GM12878 (cell line): ENCODE measurements around the gene GRHL1. TPM values are rescaled to one million over a fixed set of nuclear protein-coding genes. Genes with fewer than 3 reads are reported as not detected.

Experiments
- ASH2L ChIP-seq: fragments of 300-600, 200-600 bp; sonication (generic); IDR thresholded peaks from 2 replicates; pipeline ENCODE4 v1.6.1; 2017; ENCODE audit warnings: low read depth, mild to moderate bottlenecking, borderline replicate concordance
- BHLHE40 ChIP-seq, 2 experiments: fragments of 450-650 bp in 1 of 2; IDR thresholded peaks; 2 replicates each; pipeline ENCODE4 v1.6.1; 2011 to 2017; ENCODE audit warnings: low read depth in 2 of 2, borderline replicate concordance in 1 of 2, improper control_type of control experiment in 1 of 2, low read length in 1 of 2, mild to moderate bottlenecking in 1 of 2
- E2F8 ChIP-seq: fragments of 450-650 bp; IDR thresholded peaks from 2 replicates; pipeline ENCODE4 v1.6.1; 2018; ENCODE audit warnings: mild to moderate bottlenecking, low read depth, moderate library complexity; ENCODE audit not compliant: partially characterized antibody
- EGR1 ChIP-seq, 2 experiments: IDR thresholded peaks; 1 replicate in 1 of 2; 2 replicates in 1 of 2; pipeline ENCODE4 v1.6.1; 2011 to 2012; ENCODE audit warnings: low read depth in 2 of 2, low read length in 2 of 2, borderline replicate concordance in 1 of 2, mild to moderate bottlenecking in 1 of 2, moderate library complexity in 1 of 2
- FOS ChIP-seq: IDR thresholded peaks from 3 replicates; pipeline ENCODE4 v1.6.1; 2011; ENCODE audit warnings: borderline replicate concordance; ENCODE audit not compliant: insufficient read length; ENCODE audit errors: extremely low read depth
- GATAD2B ChIP-seq: fragments of 450-650 bp; conservative IDR thresholded peaks from 2 replicates; pipeline ENCODE4 v1.6.1; 2017; ENCODE audit warnings: low read depth, mild to moderate bottlenecking, moderate library complexity
- IKZF1 ChIP-seq: fragments of 450-650 bp; conservative IDR thresholded peaks from 2 replicates; pipeline ENCODE4 v1.6.1; 2017; ENCODE audit warnings: antibody characterized with exemption, mild to moderate bottlenecking
- IRF4 ChIP-seq: IDR thresholded peaks from 2 replicates; pipeline ENCODE4 v1.6.1; 2011; ENCODE audit warnings: low read depth, low read length
- MEF2A ChIP-seq: IDR thresholded peaks from 2 replicates; pipeline ENCODE4 v1.6.1; 2011; ENCODE audit warnings: low read depth, mild to moderate bottlenecking, low read length, moderate library complexity; ENCODE audit not compliant: insufficient read depth
- MYB ChIP-seq: fragments of 150-350 bp; IDR thresholded peaks from 2 replicates; pipeline ENCODE4 v1.6.1; 2014; ENCODE audit warnings: mild to moderate bottlenecking, low read depth, low read length, borderline replicate concordance
- NFYB ChIP-seq: IDR thresholded peaks from 2 replicates; pipeline ENCODE4 v1.6.1; 2011; ENCODE audit warnings: low read depth, mild to moderate bottlenecking, low read length, improper control_type of control experiment, moderate library complexity; ENCODE audit not compliant: insufficient read depth
- NKRF ChIP-seq: fragments of 450-650 bp; conservative IDR thresholded peaks from 2 replicates; pipeline ENCODE4 v1.6.1; 2017; ENCODE audit warnings: mild to moderate bottlenecking, moderate library complexity
- NR2F1 ChIP-seq: fragments of 450-650 bp; conservative IDR thresholded peaks from 2 replicates; pipeline ENCODE4 v1.6.1; 2017; ENCODE audit warnings: mild to moderate bottlenecking
- RB1 ChIP-seq: fragments of 450-650 bp; formaldehyde crosslinking; IDR thresholded peaks from 2 replicates; pipeline ENCODE4 v1.6.1; 2017; ENCODE audit warnings: mild to moderate bottlenecking, borderline replicate concordance
- SIN3A ChIP-seq: IDR thresholded peaks from 2 replicates; pipeline ENCODE4 v1.6.1; 2012; ENCODE audit warnings: low read depth, low read length, improper control_type of control experiment
- SMARCA5 ChIP-seq: fragments of 450-650 bp; IDR thresholded peaks from 2 replicates; pipeline ENCODE4 v1.6.1; 2017; ENCODE audit warnings: mild to moderate bottlenecking
- SP1 ChIP-seq: IDR thresholded peaks from one replicate; pipeline ENCODE4 v1.6.1; 2011; ENCODE audit warnings: low read depth, low read length
- TCF12 ChIP-seq: IDR thresholded peaks from 2 replicates; pipeline ENCODE4 v1.6.1; 2011; ENCODE audit warnings: low read depth, mild to moderate bottlenecking, low read length
- USF1 ChIP-seq: IDR thresholded peaks from 2 replicates; pipeline ENCODE4 v1.6.1; 2011; ENCODE audit warnings: borderline replicate concordance, low read depth, mild to moderate bottlenecking, moderate library complexity, mixed read lengths, low read length; ENCODE audit not compliant: insufficient read depth; ENCODE audit errors: extremely low read length
- ZZZ3 ChIP-seq: IDR thresholded peaks from 2 replicates; pipeline ENCODE4 v1.6.1; 2011; ENCODE audit warnings: low read depth; ENCODE audit not compliant: control insufficient read depth, insufficient read length
- polyA plus RNA-seq, 11 experiments: library from polyadenylated mRNA; depleted of rRNA in 4 of 11; unstranded in 6 of 11; stranded (reverse) in 5 of 11; fragments of >200 nt; fragmentation: Nextera tagmentation in 4 of 11; fragmentation: Illumina TruSeq in 1 of 11; extraction: Ambion mirVana in 4 of 11; extraction: Trizol in 1 of 11; gene quantifications; 1 replicate in 1 of 11; 2 replicates in 10 of 11; pipeline versions ENCODE4 v1.2.1 to v1.2.3, GENCODE V29; 2011 to 2016; ENCODE audit warnings: inconsistent platforms in 2 of 11, missing spikeins in 2 of 11, low read depth in 1 of 11
- total RNA-seq, 4 experiments: library from RNA; depleted of rRNA in 3 of 4; stranded (reverse); fragments of >200 nt in 3 of 4; fragmentation: Illumina TruSeq in 1 of 4; extraction: Trizol in 1 of 4; gene quantifications; 2 replicates each; pipeline versions ENCODE4 v1.2.1 to v1.2.3, GENCODE V29; 2013 to 2021

GRHL1 gene
- total and polyA plus RNA-seq, 10 of the 15 experiments (the other 5 are each of a cell fraction or from before 2014, with no cell fraction given): 0.09 to 0.81 (median 0.28) TPM; not detected in 1

- TF ChIP-seq NKRF (peak; percentile 48; the same call in 1 of the 2 replicates), GATAD2B (0 out of 2 replicates have a peak, but pooled peaks have one; percentile 56), NFYB (peak; percentile 64; the same call in 1 of the 2 replicates), MEF2A (no peak), E2F8 (no peak), BHLHE40 (IDR thresholded peaks at IDR 0.05; ENCODE audit: borderline replicate concordance in 1 of 2, low read depth in 2 of 2, low read length in 1 of 2) (peak in 1 of 2 experiments; percentile 34; a peak in 1 of 4 replicates), NR2F1 (no peak), SMARCA5 (0 out of 2 replicates have a peak, but pooled peaks have one; percentile 23), ZZZ3 (no peak), ASH2L (0 out of 2 replicates have a peak, but pooled peaks have one; percentile 31), IRF4 (no peak), SIN3A (no peak), MYB (no peak), FOS (no peak), TCF12 (no peak), RB1 (peak; percentile 28; the same call in 1 of the 2 replicates), USF1 (no peak), IKZF1 (peak; percentile 80), SP1 (peak; percentile 25), EGR1 (IDR thresholded peaks at IDR 0.05; ENCODE audit: borderline replicate concordance in 1 of 2, low read depth in 2 of 2, low read length in 2 of 2) (0 out of 3 replicates have a peak, but pooled peaks of 1 of the 2 experiments have one; percentile 3)
Measured at GRCh38 chr2:9951522-9952285, at the start of gene GRHL1 (continued).
